Mammary epithelial cell (primary cell): Measurements from ENCODE around the gene CACNA1A.

ENCODE experiments used
- CTCF ChIP-seq, 2 donors: IDR thresholded peaks in 1 of 2; conservative IDR thresholded peaks in 1 of 2; 2 replicates each; pipeline ENCODE4 v1.5.1; 2011 to 2012; ENCODE audit warnings: inconsistent platforms in 2 of 2, low read length in 2 of 2, mild to moderate bottlenecking in 2 of 2, control low read depth in 1 of 2, low read depth in 1 of 2; ENCODE audit not compliant: insufficient read depth in 1 of 2; ENCODE audit errors: extremely low read depth in 1 of 2
- EZH2 ChIP-seq: IDR thresholded peaks from 2 replicates; pipeline ENCODE4 v1.6.1; 2012; ENCODE audit warnings: low read length, inconsistent platforms, borderline replicate concordance

- TF ChIP-seq CTCF (conservative IDR thresholded peaks at IDR 0.05 in 1 of 2, IDR thresholded peaks at IDR 0.05 in 1 of 2; ENCODE audit: extremely low read depth in 1 of 2, insufficient read depth in 1 of 2, low read depth in 1 of 2, low read length in 2 of 2), result no peak
- TF ChIP-seq EZH2, result no peak
Observed at GRCh38 chr19:13297023-13297422, 209.3 kb downstream of the CACNA1A start.
